ENCODE measurements around the gene POT1. TPM values are rescaled to one million over a fixed set of nuclear protein-coding genes. Genes with fewer than 3 reads are reported as not detected.

The POT1 gene
- total and polyA plus RNA-seq, 2 donors (not counting 3 experiments of a cell fraction or from before 2014, with no cell fraction given), result 11.1 to 22.4 TPM

DNA sequence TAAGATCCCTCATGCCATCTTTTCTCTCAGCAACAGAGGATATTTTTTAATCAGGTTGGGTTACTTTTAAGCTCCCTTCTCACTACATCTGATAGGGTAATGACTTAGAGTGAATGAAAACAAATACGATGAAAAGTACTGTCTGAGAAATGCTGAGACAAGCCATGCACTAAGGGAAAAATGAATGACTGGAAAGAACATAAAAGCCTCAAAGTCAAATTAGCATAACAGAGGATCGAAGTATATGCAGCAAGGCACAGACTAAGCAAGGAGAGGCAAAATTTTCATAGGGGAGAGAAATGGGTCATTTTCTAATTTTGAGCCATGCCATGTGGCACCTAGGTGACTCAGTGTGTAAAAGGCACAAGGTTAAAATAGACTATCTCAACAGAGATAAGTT is 8.5 kb upstream of the POT1 start:
- BruUV-seq (replicated peaks), result no TSS peak
- H2AFZ ChIP-seq (ENCODE audit: low read depth, low read length), result no peak overlapping the region
- intact Hi-C loops (cut with micrococcal nuclease) (no loop called here), dilution Hi-C loops (cut with MboI; ENCODE audit: extremely low pct_ligation_motif_present, low sequenced_read_pairs) (no loop called here)
- H3K27me3 ChIP-seq (ENCODE audit: control insufficient read depth in 2 of 2, insufficient read depth in 2 of 2, low read length in 2 of 2), result peaks cover 0 to 3% of the 10 kb centered on the region in 2 experiments
- H4K20me1 ChIP-seq (replicated peaks; ENCODE audit: control insufficient read depth, extremely low read depth, insufficient read depth, low read length), result no peaks in the 10 kb centered on the region
- no peak overlapping the region for H3K9ac ChIP-seq (replicated peaks; ENCODE audit: extremely low read depth, insufficient read depth, low read length)
- H3K27ac ChIP-seq (ENCODE audit: insufficient read depth, low read depth, low read length), result no peak overlapping the region
- no peaks in the 10 kb centered on the region for H3K9me1 ChIP-seq (replicated peaks; ENCODE audit: control insufficient read depth, extremely low read depth, insufficient read depth, low read length)
- FAIRE-seq (no peak), DNase-seq (ENCODE audit: low read depth, low spot score) (no peak)
- H3K4me2 ChIP-seq (ENCODE audit: insufficient read depth, low read length), result no peak overlapping the region
- H3K9me3 ChIP-seq (replicated peaks; ENCODE audit: control insufficient read depth, insufficient read depth, low read length), result no peaks in the 10 kb centered on the region
- no peaks in the 10 kb centered on the region for H3K36me3 ChIP-seq (ENCODE audit: control insufficient read depth in 2 of 2, extremely low read depth in 1 of 2, insufficient read depth in 2 of 2, low read length in 2 of 2)
- no peak for TF ChIP-seq EZH2 (IDR thresholded peaks at IDR 0.05; ENCODE audit: borderline replicate concordance, low read depth, low read length, severe bottlenecking)
- CTCF ChIA-PET, result no interaction called here
- no peak overlapping the region for H3K4me3 ChIP-seq (replicated peaks in 1 of 3; ENCODE audit: insufficient read depth in 1 of 3, low read depth in 1 of 3, low read length in 3 of 3)
- no peaks in the 10 kb centered on the region for H3K79me2 ChIP-seq (ENCODE audit: control insufficient read depth, insufficient read depth, low read length)
- no peaks in the 10 kb centered on the region for H3K4me1 ChIP-seq (ENCODE audit: control insufficient read depth, extremely low read depth, insufficient read depth, low read length)
- POLR2A ChIA-PET, result no interaction called here

DNA sequence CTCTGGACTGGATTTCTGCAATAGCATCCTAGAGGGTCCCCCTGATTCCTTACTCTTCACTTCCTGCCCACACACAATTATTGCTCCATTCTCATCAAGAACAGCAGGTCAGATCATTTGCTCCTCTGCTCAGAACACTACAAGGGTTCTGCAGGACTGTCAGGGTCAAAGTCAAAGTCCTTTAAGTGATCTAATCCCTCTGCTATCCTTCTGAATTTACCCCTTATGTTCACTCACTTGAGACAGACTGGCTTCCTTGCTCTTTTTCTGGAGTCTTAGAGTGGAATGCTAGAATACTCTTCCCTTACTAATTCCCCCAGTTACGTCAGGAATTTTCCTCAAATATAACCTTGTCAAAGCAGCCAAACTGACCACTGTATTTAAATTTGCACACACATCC is 7.5 kb upstream of the POT1 start:
- POLR2A ChIA-PET, result no interaction called here
- H3K9ac ChIP-seq (replicated peaks; ENCODE audit: extremely low read depth, insufficient read depth, low read length), result no peak overlapping the region
- H2AFZ ChIP-seq (ENCODE audit: low read depth, low read length), result no peak overlapping the region
- H3K9me3 ChIP-seq (replicated peaks; ENCODE audit: control insufficient read depth, insufficient read depth, low read length), result no peaks in the 10 kb centered on the region
- TF ChIP-seq, protein P1, sequence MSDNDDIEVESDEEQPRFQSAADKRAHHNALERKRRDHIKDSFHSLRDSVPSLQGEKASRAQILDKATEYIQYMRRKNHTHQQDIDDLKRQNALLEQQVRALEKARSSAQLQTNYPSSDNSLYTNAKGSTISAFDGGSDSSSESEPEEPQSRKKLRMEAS (IDR thresholded peaks at IDR 0.05; ENCODE audit: insufficient read depth, insufficient read length), result no peak
- TF ChIP-seq JUN (IDR thresholded peaks at IDR 0.05; ENCODE audit: borderline replicate concordance, insufficient read depth, insufficient read length, low read depth) (no peak), GATA2 (IDR thresholded peaks at IDR 0.05; ENCODE audit: insufficient read depth, insufficient read length, low read depth, low read length) (no peak), FOS (IDR thresholded peaks at IDR 0.05; ENCODE audit: borderline replicate concordance, insufficient read depth, low read length) (no peak), POLR2A (IDR thresholded peaks at IDR 0.05; ENCODE audit: low read depth, low read length) (no peak), MYC (IDR thresholded peaks at IDR 0.05; ENCODE audit: low read depth, low read length) (no peak), EZH2 (IDR thresholded peaks at IDR 0.05; ENCODE audit: borderline replicate concordance, low read depth, low read length, severe bottlenecking) (no peak), POLR2AphosphoS5 (IDR thresholded peaks at IDR 0.05; ENCODE audit: insufficient read depth, low read depth, low read length) (no peak)
- TF ChIP-seq, protein P2, sequence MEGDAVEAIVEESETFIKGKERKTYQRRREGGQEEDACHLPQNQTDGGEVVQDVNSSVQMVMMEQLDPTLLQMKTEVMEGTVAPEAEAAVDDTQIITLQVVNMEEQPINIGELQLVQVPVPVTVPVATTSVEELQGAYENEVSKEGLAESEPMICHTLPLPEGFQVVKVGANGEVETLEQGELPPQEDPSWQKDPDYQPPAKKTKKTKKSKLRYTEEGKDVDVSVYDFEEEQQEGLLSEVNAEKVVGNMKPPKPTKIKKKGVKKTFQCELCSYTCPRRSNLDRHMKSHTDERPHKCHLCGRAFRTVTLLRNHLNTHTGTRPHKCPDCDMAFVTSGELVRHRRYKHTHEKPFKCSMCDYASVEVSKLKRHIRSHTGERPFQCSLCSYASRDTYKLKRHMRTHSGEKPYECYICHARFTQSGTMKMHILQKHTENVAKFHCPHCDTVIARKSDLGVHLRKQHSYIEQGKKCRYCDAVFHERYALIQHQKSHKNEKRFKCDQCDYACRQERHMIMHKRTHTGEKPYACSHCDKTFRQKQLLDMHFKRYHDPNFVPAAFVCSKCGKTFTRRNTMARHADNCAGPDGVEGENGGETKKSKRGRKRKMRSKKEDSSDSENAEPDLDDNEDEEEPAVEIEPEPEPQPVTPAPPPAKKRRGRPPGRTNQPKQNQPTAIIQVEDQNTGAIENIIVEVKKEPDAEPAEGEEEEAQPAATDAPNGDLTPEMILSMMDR (IDR thresholded peaks at IDR 0.05; ENCODE audit: extremely low read depth in 1 of 2, insufficient read depth in 1 of 2, low read depth in 1 of 2, low read length in 2 of 2), result no peak
- H3K9me1 ChIP-seq (replicated peaks; ENCODE audit: control insufficient read depth, extremely low read depth, insufficient read depth, low read length), result no peaks in the 10 kb centered on the region
- no peak overlapping the region for H3K4me2 ChIP-seq (ENCODE audit: insufficient read depth, low read length)
- intact Hi-C loops (cut with micrococcal nuclease) (no loop called here), dilution Hi-C loops (cut with MboI; ENCODE audit: extremely low pct_ligation_motif_present, low sequenced_read_pairs) (no loop called here)
- no peak overlapping the region for H3K27ac ChIP-seq (ENCODE audit: insufficient read depth, low read depth, low read length)
- no peaks in the 10 kb centered on the region for H4K20me1 ChIP-seq (replicated peaks; ENCODE audit: control insufficient read depth, extremely low read depth, insufficient read depth, low read length)
- peaks cover 0 to 3% of the 10 kb centered on the region in 2 experiments for H3K27me3 ChIP-seq (ENCODE audit: control insufficient read depth in 2 of 2, insufficient read depth in 2 of 2, low read length in 2 of 2)
- no peaks in the 10 kb centered on the region for H3K36me3 ChIP-seq (ENCODE audit: control insufficient read depth in 2 of 2, extremely low read depth in 1 of 2, insufficient read depth in 2 of 2, low read length in 2 of 2)
- H3K4me1 ChIP-seq (ENCODE audit: control insufficient read depth, extremely low read depth, insufficient read depth, low read length), result no peaks in the 10 kb centered on the region
- DNase-seq (ENCODE audit: low read depth, low spot score) (no peak), FAIRE-seq (no peak)
- no TSS peak for BruUV-seq (replicated peaks)
- CTCF ChIA-PET, result no interaction called here
- H3K79me2 ChIP-seq (ENCODE audit: control insufficient read depth, insufficient read depth, low read length), result no peaks in the 10 kb centered on the region
- H3K4me3 ChIP-seq (replicated peaks in 1 of 3; ENCODE audit: insufficient read depth in 1 of 3, low read depth in 1 of 3, low read length in 3 of 3), result no peak overlapping the region
